Measurements from ENCODE around the gene THAP9.

THAP9 gene

DNA sequence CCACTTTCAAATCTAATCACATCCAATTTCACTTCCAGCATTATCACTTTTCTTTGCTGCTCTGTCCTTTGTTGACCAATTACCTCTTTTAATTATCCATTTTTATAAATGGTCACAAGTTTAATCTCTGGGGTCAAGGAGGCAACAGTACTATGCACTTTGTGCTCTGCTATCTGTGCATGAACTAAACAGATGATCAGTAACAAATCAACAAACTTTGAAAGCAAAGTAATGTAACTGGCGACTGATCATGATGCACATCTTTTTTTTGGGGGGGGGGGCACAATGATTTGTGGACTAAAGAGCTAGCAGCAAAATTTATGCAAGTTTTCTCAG, 8.1 kb upstream of the THAP9 start:
- no peak for DNase-seq
- H3K4me3 ChIP-seq (ENCODE audit: insufficient read depth, low read depth, low read length, poor library complexity, severe bottlenecking), result no peak overlapping the region
- no peaks in the 10 kb centered on the region for H3K27me3 ChIP-seq (replicated peaks; ENCODE audit: control insufficient read depth, insufficient read depth, low read length, poor library complexity, severe bottlenecking)
- peaks cover 12% of the 10 kb centered on the region for H3K36me3 ChIP-seq (ENCODE audit: control insufficient read depth, insufficient read depth, low read length)
- H3K4me1 ChIP-seq (ENCODE audit: control insufficient read depth, insufficient read depth, low read length, poor library complexity, severe bottlenecking), result peaks cover 10% of the 10 kb centered on the region
- no peak overlapping the region for H3K27ac ChIP-seq (ENCODE audit: insufficient read depth, low read length, poor library complexity, severe bottlenecking)
- no peaks in the 10 kb centered on the region for H3K9me3 ChIP-seq (ENCODE audit: control insufficient read depth, low read length)

- peaks cover 14% of the 10 kb centered on the region for H3K36me3 ChIP-seq (ENCODE audit: control insufficient read depth, insufficient read depth, low read length)
- H3K27me3 ChIP-seq (replicated peaks; ENCODE audit: control insufficient read depth, insufficient read depth, low read length, poor library complexity, severe bottlenecking), result no peaks in the 10 kb centered on the region
- peaks cover 10% of the 10 kb centered on the region for H3K4me1 ChIP-seq (ENCODE audit: control insufficient read depth, insufficient read depth, low read length, poor library complexity, severe bottlenecking)
- no peak overlapping the region for H3K27ac ChIP-seq (ENCODE audit: insufficient read depth, low read length, poor library complexity, severe bottlenecking)
- DNase-seq, result no peak
- no peaks in the 10 kb centered on the region for H3K9me3 ChIP-seq (ENCODE audit: control insufficient read depth, low read length)
- H3K4me3 ChIP-seq (ENCODE audit: insufficient read depth, low read depth, low read length, poor library complexity, severe bottlenecking), result no peak overlapping the region
Measured at GRCh38 chr4:82893942-82894341, 6.6 kb upstream of the THAP9 start.

DNA sequence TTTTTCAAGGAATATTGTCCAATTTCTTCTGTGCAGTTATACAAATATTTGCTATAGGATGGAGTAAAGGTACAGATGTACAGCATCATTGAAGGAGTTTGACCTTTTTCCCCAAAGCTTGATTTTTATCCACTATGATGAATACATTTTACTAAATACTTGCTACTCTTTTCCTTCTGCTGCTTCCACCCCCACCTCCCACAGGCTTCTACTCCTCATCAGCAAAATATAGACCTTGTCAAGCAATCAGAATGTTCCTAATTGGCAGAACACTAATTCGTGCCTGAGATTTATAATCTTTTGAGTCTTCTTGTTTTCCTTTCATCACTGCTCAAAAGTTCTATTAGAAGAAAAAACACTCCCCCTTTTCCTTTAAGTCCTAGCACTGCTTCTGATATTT, 3.8 kb upstream of the THAP9 start:
- no peaks in the 10 kb centered on the region for H3K9me3 ChIP-seq (ENCODE audit: control insufficient read depth, low read length)
- H3K4me1 ChIP-seq (ENCODE audit: control insufficient read depth, insufficient read depth, low read length, poor library complexity, severe bottlenecking), result peaks cover 14% of the 10 kb centered on the region
- H3K4me3 ChIP-seq (ENCODE audit: insufficient read depth, low read depth, low read length, poor library complexity, severe bottlenecking), result no peak overlapping the region
- no peak for DNase-seq
- peaks cover 14% of the 10 kb centered on the region for H3K36me3 ChIP-seq (ENCODE audit: control insufficient read depth, insufficient read depth, low read length)
- no peak overlapping the region for H3K27ac ChIP-seq (ENCODE audit: insufficient read depth, low read length, poor library complexity, severe bottlenecking)
- H3K27me3 ChIP-seq (replicated peaks; ENCODE audit: control insufficient read depth, insufficient read depth, low read length, poor library complexity, severe bottlenecking), result no peaks in the 10 kb centered on the region

GRCh38 chr4:82898322-82899243, 2.0 kb upstream of the THAP9 start:
- DNase-seq, result no peak
- peak overlapping the region; percentile 33 for H3K4me3 ChIP-seq (ENCODE audit: insufficient read depth, low read depth, low read length, poor library complexity, severe bottlenecking)

DNA sequence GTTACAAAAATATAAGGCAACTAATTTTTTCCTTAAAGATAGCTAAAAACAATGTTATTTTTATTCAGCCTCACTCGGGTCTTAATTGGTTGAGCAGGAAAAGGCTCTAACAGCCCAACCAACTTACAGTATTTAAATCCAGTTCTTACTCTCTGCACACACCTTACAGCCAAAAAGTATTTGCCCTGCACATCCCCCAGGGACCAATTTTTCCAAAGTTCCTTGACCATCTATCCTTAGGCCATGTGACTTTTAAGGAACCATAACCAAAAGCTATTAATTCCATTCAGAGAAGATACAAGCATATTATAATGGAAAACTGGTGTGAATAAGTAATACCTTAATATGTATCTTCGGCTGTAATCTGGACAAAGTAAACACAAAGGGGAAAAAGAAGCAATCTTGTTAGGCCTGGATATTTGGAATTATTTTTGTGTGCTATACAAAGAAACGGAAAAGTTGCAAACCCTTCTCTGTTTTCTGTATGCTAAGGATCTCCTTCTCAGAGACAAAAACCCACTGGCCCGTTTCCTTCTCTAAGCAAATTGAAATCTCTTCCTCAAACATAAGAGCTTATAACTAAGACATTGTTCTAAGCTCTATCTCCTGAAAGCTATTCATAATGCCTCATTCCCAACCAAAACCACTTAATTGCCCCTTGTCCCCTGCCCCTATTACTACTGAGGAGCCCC, 1.0 kb upstream of the THAP9 start:
- Histone ChIP-seq H3K4me3 (ENCODE audit: insufficient read depth, low read depth, low read length, poor library complexity, severe bottlenecking) (peak overlapping the region; percentile 76), H3K27me3 (replicated peaks; ENCODE audit: control insufficient read depth, insufficient read depth, low read length, poor library complexity, severe bottlenecking) (no peaks in the 10 kb centered on the region), H3K27ac (ENCODE audit: insufficient read depth, low read length, poor library complexity, severe bottlenecking) (peak overlapping the region; percentile 97), H3K9me3 (ENCODE audit: control insufficient read depth, low read length) (no peaks in the 10 kb centered on the region), H3K36me3 (ENCODE audit: control insufficient read depth, insufficient read depth, low read length) (peaks cover 7% of the 10 kb centered on the region), H3K4me1 (ENCODE audit: control insufficient read depth, insufficient read depth, low read length, poor library complexity, severe bottlenecking) (peaks cover 12% of the 10 kb centered on the region)
- no peak for DNase-seq

More at GRCh38 chr4:82898322-82899243, 2.0 kb upstream of the THAP9 start:
- Histone ChIP-seq H3K27ac (ENCODE audit: insufficient read depth, low read length, poor library complexity, severe bottlenecking) (peak overlapping the region; percentile 97), H3K36me3 (ENCODE audit: control insufficient read depth, insufficient read depth, low read length) (peaks cover 14% of the 10 kb centered on the region), H3K4me1 (ENCODE audit: control insufficient read depth, insufficient read depth, low read length, poor library complexity, severe bottlenecking) (peaks cover 12% of the 10 kb centered on the region), H3K9me3 (ENCODE audit: control insufficient read depth, low read length) (no peaks in the 10 kb centered on the region), H3K27me3 (replicated peaks; ENCODE audit: control insufficient read depth, insufficient read depth, low read length, poor library complexity, severe bottlenecking) (no peaks in the 10 kb centered on the region)

DNA sequence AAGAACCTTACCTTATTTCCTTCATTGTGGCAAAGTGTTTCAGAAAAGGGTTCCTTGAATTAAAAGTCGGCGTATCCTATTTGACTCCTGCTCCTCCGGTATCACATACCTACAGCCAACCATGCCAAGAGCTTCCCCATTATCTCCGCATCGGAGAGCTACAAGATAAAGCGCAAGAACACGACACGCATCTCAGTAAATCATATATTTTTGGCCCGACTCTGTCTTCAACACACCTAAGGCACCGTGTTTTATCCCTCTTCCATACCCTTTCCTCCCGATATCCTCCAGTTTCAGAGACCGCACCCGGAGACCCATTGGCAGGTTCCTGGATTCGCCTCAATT, 497 bp upstream of the THAP9 start:
- Histone ChIP-seq H3K9me3 (ENCODE audit: control insufficient read depth, low read length) (no peaks in the 10 kb centered on the region), H3K27me3 (replicated peaks; ENCODE audit: control insufficient read depth, insufficient read depth, low read length, poor library complexity, severe bottlenecking) (no peaks in the 10 kb centered on the region), H3K36me3 (ENCODE audit: control insufficient read depth, insufficient read depth, low read length) (peaks cover 4% of the 10 kb centered on the region), H3K4me3 (ENCODE audit: insufficient read depth, low read depth, low read length, poor library complexity, severe bottlenecking) (peak overlapping the region; percentile 76), H3K27ac (ENCODE audit: insufficient read depth, low read length, poor library complexity, severe bottlenecking) (peak overlapping the region; percentile 97), H3K4me1 (ENCODE audit: control insufficient read depth, insufficient read depth, low read length, poor library complexity, severe bottlenecking) (peaks cover 12% of the 10 kb centered on the region)
- DNase-seq, result no peak

- peaks cover 2% of the 10 kb centered on the region for H3K36me3 ChIP-seq (ENCODE audit: control insufficient read depth, insufficient read depth, low read length)
- peak overlapping the region; percentile 76 for H3K4me3 ChIP-seq (ENCODE audit: insufficient read depth, low read depth, low read length, poor library complexity, severe bottlenecking)
- no peaks in the 10 kb centered on the region for H3K27me3 ChIP-seq (replicated peaks; ENCODE audit: control insufficient read depth, insufficient read depth, low read length, poor library complexity, severe bottlenecking)
- no peak for DNase-seq
- H3K27ac ChIP-seq (ENCODE audit: insufficient read depth, low read length, poor library complexity, severe bottlenecking), result peak overlapping the region; percentile 97
- H3K9me3 ChIP-seq (ENCODE audit: control insufficient read depth, low read length), result no peaks in the 10 kb centered on the region
- peaks cover 12% of the 10 kb centered on the region for H3K4me1 ChIP-seq (ENCODE audit: control insufficient read depth, insufficient read depth, low read length, poor library complexity, severe bottlenecking)
Measured at GRCh38 chr4:82901183-82901718, 716 bp downstream of the THAP9 start.

GRCh38 chr4:82903737-82904136, 3.2 kb downstream of the THAP9 start:
- no peaks in the 10 kb centered on the region for H3K9me3 ChIP-seq (ENCODE audit: control insufficient read depth, low read length)
- no peaks in the 10 kb centered on the region for H3K36me3 ChIP-seq (ENCODE audit: control insufficient read depth, insufficient read depth, low read length)
- H3K27ac ChIP-seq (ENCODE audit: insufficient read depth, low read length, poor library complexity, severe bottlenecking), result no peak overlapping the region
- DNase-seq, result no peak
- peaks cover 9% of the 10 kb centered on the region for H3K4me1 ChIP-seq (ENCODE audit: control insufficient read depth, insufficient read depth, low read length, poor library complexity, severe bottlenecking)
- no peaks in the 10 kb centered on the region for H3K27me3 ChIP-seq (replicated peaks; ENCODE audit: control insufficient read depth, insufficient read depth, low read length, poor library complexity, severe bottlenecking)
- H3K4me3 ChIP-seq (ENCODE audit: insufficient read depth, low read depth, low read length, poor library complexity, severe bottlenecking), result no peak overlapping the region

DNA sequence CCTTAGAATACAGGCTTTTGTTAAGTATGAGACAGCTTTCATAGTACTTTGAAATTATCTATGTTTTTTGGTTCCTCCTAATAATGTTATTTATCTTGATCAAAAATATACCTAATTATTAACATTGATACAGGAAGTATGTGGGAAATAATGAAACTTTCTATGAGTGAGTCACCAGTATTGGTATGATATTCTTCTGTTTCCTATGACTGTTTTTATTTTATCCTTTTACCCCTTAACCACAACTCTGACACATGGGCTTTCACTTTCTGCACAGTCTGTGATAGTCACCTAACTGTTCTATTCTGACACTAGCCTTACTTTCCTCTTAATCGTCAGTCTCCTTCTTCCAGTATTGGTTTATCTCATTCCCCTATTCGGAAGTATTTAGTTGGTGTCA, 4.7 kb downstream of the THAP9 start:
- Histone ChIP-seq H3K27me3 (replicated peaks; ENCODE audit: control insufficient read depth, insufficient read depth, low read length, poor library complexity, severe bottlenecking) (no peaks in the 10 kb centered on the region), H3K4me3 (ENCODE audit: insufficient read depth, low read depth, low read length, poor library complexity, severe bottlenecking) (no peak overlapping the region), H3K9me3 (ENCODE audit: control insufficient read depth, low read length) (no peaks in the 10 kb centered on the region), H3K4me1 (ENCODE audit: control insufficient read depth, insufficient read depth, low read length, poor library complexity, severe bottlenecking) (peaks cover 5% of the 10 kb centered on the region), H3K36me3 (ENCODE audit: control insufficient read depth, insufficient read depth, low read length) (no peaks in the 10 kb centered on the region), H3K27ac (ENCODE audit: insufficient read depth, low read length, poor library complexity, severe bottlenecking) (no peak overlapping the region)
- DNase-seq, result no peak

DNA sequence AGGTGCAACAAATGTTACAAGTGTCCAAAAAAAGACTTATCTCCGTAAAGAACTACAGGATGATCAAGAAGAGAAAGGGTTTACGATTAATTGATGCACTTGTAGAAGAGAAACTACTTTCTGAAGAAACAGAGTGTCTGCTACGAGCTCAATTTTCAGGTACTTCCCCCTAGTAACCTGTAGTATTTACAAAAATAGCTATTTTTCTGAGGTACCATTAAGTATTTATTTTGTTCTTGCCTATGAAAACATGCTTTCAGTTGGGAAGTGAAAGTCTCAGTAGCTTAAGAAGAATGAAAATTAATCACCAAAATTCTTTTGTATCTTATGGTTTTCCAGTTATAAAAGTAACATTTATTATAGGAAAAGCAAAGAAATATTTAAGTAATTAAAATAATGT, 5.9 kb downstream of the THAP9 start:
- Histone ChIP-seq H3K27ac (ENCODE audit: insufficient read depth, low read length, poor library complexity, severe bottlenecking) (no peak overlapping the region), H3K4me3 (ENCODE audit: insufficient read depth, low read depth, low read length, poor library complexity, severe bottlenecking) (no peak overlapping the region), H3K27me3 (replicated peaks; ENCODE audit: control insufficient read depth, insufficient read depth, low read length, poor library complexity, severe bottlenecking) (no peaks in the 10 kb centered on the region), H3K4me1 (ENCODE audit: control insufficient read depth, insufficient read depth, low read length, poor library complexity, severe bottlenecking) (peaks cover 3% of the 10 kb centered on the region), H3K36me3 (ENCODE audit: control insufficient read depth, insufficient read depth, low read length) (no peaks in the 10 kb centered on the region), H3K9me3 (ENCODE audit: control insufficient read depth, low read length) (no peaks in the 10 kb centered on the region)
- no peak for DNase-seq

Measured in effector memory CD4-positive, alpha-beta T cell (primary cell).